Measurements from ENCODE around the gene ZNF157.

- no peak for TF ChIP-seq CTCF (IDR thresholded peaks at IDR 0.05; ENCODE audit: low read length)
- TF ChIP-seq EZH2phosphoT487 (IDR thresholded peaks at IDR 0.05; ENCODE audit: low read length): no peak
- no peak for TF ChIP-seq EZH2 (optimal IDR thresholded peaks at IDR 0.05; ENCODE audit: low read depth, low read length)
Measured at GRCh38 chrX:47430925-47431324, 60.5 kb downstream of the ZNF157 start.

Data from MM.1S (cell line).